Neural cell (in vitro differentiated cells): Measurements from ENCODE around the gene RABGAP1L. TPM values are rescaled to one million over a fixed set of nuclear protein-coding genes. Genes with fewer than 3 reads are reported as not detected.

Source experiments
- H2AFZ ChIP-seq: fragments of 200-600, 300-800 bp; sonication (generic), shearing (Covaris generic); 2 replicates; pipeline ENCODE4 v1.6.0; 2014; ENCODE audit warnings: low read depth, mild to moderate bottlenecking, antibody characterized with exemption, low read length, moderate library complexity
- H3F3A ChIP-seq: fragments of 200-600 bp; shearing (Covaris generic); 2 replicates; pipeline ENCODE4 v1.6.1; 2016; ENCODE audit warnings: mild to moderate bottlenecking, moderate library complexity, mixed read lengths, antibody characterized with exemption, low read length; ENCODE audit not compliant: insufficient read depth, poor library complexity, severe bottlenecking
- H3K27ac ChIP-seq: fragments of 200-600, 300-800 bp; sonication (generic), shearing (Covaris generic); 2 replicates; pipeline ENCODE4 v1.5.1; 2014; ENCODE audit warnings: mild to moderate bottlenecking, low read length, moderate library complexity
- H3K27me3 ChIP-seq: fragments of 300-800, 200-600 bp; sonication (generic), shearing (Covaris generic); 2 replicates; pipeline ENCODE4 v1.6.0; 2014; ENCODE audit warnings: mild to moderate bottlenecking, low read depth, low read length, moderate library complexity; ENCODE audit not compliant: insufficient read depth
- H3K36me3 ChIP-seq: fragments of 300-800, 200-600 bp; sonication (generic), shearing (Covaris generic); 2 replicates; pipeline ENCODE4 v1.5.1; 2014; ENCODE audit warnings: mild to moderate bottlenecking, antibody characterized with exemption, low read length, moderate library complexity; ENCODE audit not compliant: insufficient read depth
- H3K4me2 ChIP-seq: fragments of 300-800, 200-600 bp; sonication (generic), shearing (Covaris generic); 2 replicates; pipeline ENCODE4 v1.6.0; 2014; ENCODE audit warnings: mild to moderate bottlenecking, low read length
- H3K4me3 ChIP-seq: fragments of 300-800, 200-600 bp; sonication (generic), shearing (Covaris generic); 2 replicates; pipeline ENCODE4 v1.5.1; 2014; ENCODE audit warnings: mild to moderate bottlenecking, low read length, moderate library complexity
- H3K79me2 ChIP-seq: fragments of 200-600 bp; shearing (Covaris generic); replicated peaks from 2 replicates; pipeline ENCODE4 v1.6.0; 2014; ENCODE audit warnings: mild to moderate bottlenecking, low read length, moderate library complexity; ENCODE audit not compliant: insufficient read depth
- H3K9ac ChIP-seq: fragments of 300-800, 200-600 bp; sonication (generic), shearing (Covaris generic); 2 replicates; pipeline ENCODE4 v1.6.1; 2016; ENCODE audit warnings: mild to moderate bottlenecking, low read length, mixed read lengths
- H3K9me2 ChIP-seq: fragments of 200-600 bp; shearing (Covaris generic); 2 replicates; pipeline ENCODE4 v1.6.1; 2016; ENCODE audit warnings: mild to moderate bottlenecking, low read length, mixed read lengths; ENCODE audit not compliant: insufficient read depth
- H3K9me3 ChIP-seq: fragments of 200-600, 300-800 bp; sonication (generic), shearing (Covaris generic); 2 replicates; pipeline ENCODE4 v1.6.1; 2016; ENCODE audit warnings: mild to moderate bottlenecking, mixed run types, low read length, moderate library complexity, mixed read lengths
- H4K20me1 ChIP-seq: fragments of 200-600 bp; shearing (Covaris generic); 2 replicates; pipeline ENCODE4 v1.6.1; 2016; ENCODE audit warnings: mild to moderate bottlenecking, mixed run types; ENCODE audit not compliant: insufficient read depth
- EP300 ChIP-seq: fragments of 450-650 bp; conservative IDR thresholded peaks from 2 replicates; pipeline ENCODE4 v1.6.1; 2014; ENCODE audit warnings: antibody characterized with exemption, mild to moderate bottlenecking, moderate library complexity; ENCODE audit not compliant: poor library complexity, severe bottlenecking
- EZH2 ChIP-seq: fragments of 200-600, 300-800 bp; shearing (Covaris generic), sonication (generic); IDR thresholded peaks from 2 replicates; pipeline ENCODE4 v1.6.1; 2014; ENCODE audit warnings: antibody characterized with exemption, low read length, borderline replicate concordance, mild to moderate bottlenecking; ENCODE audit not compliant: insufficient read depth, poor library complexity, severe bottlenecking
- MXI1 ChIP-seq: fragments of 450-650 bp; conservative IDR thresholded peaks from 2 replicates; pipeline ENCODE4 v1.6.1; 2014; ENCODE audit warnings: antibody characterized with exemption, mild to moderate bottlenecking; ENCODE audit not compliant: poor library complexity, severe bottlenecking
- POLR2AphosphoS5 ChIP-seq: IDR thresholded peaks from 2 replicates; pipeline ENCODE4 v1.6.1; 2012
- RAD21 ChIP-seq: fragments of 450-650 bp; conservative IDR thresholded peaks from 2 replicates; pipeline ENCODE4 v1.6.1; 2014; ENCODE audit warnings: antibody characterized with exemption, mild to moderate bottlenecking, moderate library complexity
- SMC3 ChIP-seq: fragments of 450-650 bp; conservative IDR thresholded peaks from 2 replicates; pipeline ENCODE4 v1.6.1; 2014; ENCODE audit warnings: antibody characterized with exemption, mild to moderate bottlenecking, moderate library complexity; ENCODE audit not compliant: poor library complexity
- TAF1 ChIP-seq: IDR thresholded peaks from 2 replicates; pipeline ENCODE4 v1.6.1; 2012; ENCODE audit warnings: low read depth
- polyA plus RNA-seq: library from polyadenylated mRNA; depleted of rRNA; stranded (reverse); fragments of >200 nt; gene quantifications from 2 replicates; pipeline ENCODE4 v1.2.3, GENCODE V29; 2014
- TF ChIP-seq, protein P1 (sequence below): fragments of 450-650 bp; IDR thresholded peaks from 2 replicates; pipeline ENCODE4 v1.5.1; 2014; ENCODE audit warnings: antibody characterized with exemption, mild to moderate bottlenecking, moderate library complexity; ENCODE audit not compliant: poor library complexity, severe bottlenecking
- TF ChIP-seq, protein P2 (sequence below): IDR thresholded peaks from 2 replicates; pipeline ENCODE4 v1.6.1; 2012; ENCODE audit warnings: borderline replicate concordance

The RABGAP1L gene
- polyA plus RNA-seq, 1 donor from 2014 or later: 32.2 TPM

DNA sequence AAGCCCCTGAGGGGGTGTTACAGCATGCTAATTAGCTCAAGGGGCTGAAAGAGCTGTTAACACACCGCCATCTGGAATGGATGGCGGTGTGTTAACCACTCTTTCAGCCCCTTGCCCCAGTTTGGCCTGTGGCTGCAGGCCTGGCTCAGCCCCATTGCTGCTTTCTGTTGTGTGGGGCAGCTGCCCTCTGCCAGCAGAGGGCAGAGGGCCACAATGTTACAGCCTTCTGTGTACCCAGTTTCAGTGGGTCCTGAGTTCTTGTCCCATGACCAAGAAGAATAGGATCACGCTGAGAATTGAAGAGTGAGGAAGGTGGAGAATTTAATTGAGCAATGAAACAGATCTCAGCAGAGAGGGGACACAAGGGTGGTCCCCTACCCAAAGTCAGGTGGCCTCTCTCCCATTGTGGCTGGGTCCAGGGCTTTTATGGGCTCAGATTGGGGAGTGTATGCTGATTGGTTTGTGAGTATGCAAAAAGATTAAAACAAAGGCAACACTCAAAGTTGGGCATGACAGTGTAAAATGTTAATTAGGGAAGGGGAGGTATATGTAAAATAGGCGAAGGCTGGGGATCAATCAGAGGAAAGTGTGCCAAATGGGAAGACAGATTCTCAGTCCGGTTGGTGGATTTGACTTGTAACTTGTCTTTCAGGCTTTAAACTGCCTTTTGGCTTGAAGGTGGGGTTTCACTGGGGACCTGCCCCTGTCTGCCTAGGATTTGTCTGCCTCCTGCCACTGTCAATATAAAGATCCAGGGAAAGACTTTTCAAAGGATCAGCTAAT is 142.2 kb downstream of the RABGAP1L start:
- no peak overlapping the region for H3K4me3 ChIP-seq
- H3K27ac ChIP-seq: no peak overlapping the region
- H3K36me3 ChIP-seq: no peaks in the 10 kb centered on the region
- H3K79me2 ChIP-seq: no peaks in the 10 kb centered on the region
- H3K9me2 ChIP-seq: no peaks in the 10 kb centered on the region
- H3K9me3 ChIP-seq: no peaks in the 10 kb centered on the region
- no peak overlapping the region for H3K9ac ChIP-seq
- H3F3A ChIP-seq: no peaks in the 10 kb centered on the region
- no peak overlapping the region for H3K4me2 ChIP-seq
- no peak for TF ChIP-seq EZH2
- TF ChIP-seq, protein P1, sequence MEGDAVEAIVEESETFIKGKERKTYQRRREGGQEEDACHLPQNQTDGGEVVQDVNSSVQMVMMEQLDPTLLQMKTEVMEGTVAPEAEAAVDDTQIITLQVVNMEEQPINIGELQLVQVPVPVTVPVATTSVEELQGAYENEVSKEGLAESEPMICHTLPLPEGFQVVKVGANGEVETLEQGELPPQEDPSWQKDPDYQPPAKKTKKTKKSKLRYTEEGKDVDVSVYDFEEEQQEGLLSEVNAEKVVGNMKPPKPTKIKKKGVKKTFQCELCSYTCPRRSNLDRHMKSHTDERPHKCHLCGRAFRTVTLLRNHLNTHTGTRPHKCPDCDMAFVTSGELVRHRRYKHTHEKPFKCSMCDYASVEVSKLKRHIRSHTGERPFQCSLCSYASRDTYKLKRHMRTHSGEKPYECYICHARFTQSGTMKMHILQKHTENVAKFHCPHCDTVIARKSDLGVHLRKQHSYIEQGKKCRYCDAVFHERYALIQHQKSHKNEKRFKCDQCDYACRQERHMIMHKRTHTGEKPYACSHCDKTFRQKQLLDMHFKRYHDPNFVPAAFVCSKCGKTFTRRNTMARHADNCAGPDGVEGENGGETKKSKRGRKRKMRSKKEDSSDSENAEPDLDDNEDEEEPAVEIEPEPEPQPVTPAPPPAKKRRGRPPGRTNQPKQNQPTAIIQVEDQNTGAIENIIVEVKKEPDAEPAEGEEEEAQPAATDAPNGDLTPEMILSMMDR: no peak
- TF ChIP-seq POLR2AphosphoS5: no peak
- no peak for TF ChIP-seq TAF1
- TF ChIP-seq, protein P2, sequence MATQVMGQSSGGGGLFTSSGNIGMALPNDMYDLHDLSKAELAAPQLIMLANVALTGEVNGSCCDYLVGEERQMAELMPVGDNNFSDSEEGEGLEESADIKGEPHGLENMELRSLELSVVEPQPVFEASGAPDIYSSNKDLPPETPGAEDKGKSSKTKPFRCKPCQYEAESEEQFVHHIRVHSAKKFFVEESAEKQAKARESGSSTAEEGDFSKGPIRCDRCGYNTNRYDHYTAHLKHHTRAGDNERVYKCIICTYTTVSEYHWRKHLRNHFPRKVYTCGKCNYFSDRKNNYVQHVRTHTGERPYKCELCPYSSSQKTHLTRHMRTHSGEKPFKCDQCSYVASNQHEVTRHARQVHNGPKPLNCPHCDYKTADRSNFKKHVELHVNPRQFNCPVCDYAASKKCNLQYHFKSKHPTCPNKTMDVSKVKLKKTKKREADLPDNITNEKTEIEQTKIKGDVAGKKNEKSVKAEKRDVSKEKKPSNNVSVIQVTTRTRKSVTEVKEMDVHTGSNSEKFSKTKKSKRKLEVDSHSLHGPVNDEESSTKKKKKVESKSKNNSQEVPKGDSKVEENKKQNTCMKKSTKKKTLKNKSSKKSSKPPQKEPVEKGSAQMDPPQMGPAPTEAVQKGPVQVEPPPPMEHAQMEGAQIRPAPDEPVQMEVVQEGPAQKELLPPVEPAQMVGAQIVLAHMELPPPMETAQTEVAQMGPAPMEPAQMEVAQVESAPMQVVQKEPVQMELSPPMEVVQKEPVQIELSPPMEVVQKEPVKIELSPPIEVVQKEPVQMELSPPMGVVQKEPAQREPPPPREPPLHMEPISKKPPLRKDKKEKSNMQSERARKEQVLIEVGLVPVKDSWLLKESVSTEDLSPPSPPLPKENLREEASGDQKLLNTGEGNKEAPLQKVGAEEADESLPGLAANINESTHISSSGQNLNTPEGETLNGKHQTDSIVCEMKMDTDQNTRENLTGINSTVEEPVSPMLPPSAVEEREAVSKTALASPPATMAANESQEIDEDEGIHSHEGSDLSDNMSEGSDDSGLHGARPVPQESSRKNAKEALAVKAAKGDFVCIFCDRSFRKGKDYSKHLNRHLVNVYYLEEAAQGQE: no peak
- no peak for TF ChIP-seq SMC3
- TF ChIP-seq EP300: no peak
- no peak for TF ChIP-seq RAD21
- TF ChIP-seq MXI1: no peak
- H3K27me3 ChIP-seq: no peaks in the 10 kb centered on the region
- peaks cover 4% of the 10 kb centered on the region for H4K20me1 ChIP-seq
- H2AFZ ChIP-seq: no peak overlapping the region

DNA sequence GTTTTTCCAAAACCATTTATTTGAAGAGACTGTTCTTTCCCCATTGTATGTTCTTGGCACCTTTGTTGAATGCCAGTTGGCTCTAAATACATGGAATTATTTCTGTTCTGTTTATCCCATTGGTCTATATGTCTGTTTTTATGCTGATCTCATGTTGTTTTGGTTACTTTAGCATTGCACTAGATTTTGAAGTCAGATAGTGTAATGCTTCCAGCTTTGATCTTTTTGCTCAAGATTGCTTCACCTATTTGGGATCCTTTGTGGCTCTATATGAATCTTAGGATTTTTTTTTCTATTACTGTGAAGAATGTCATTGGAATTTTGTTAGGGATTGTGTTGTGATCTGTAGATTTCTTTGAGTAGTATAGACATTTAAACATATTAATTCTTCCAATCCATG is 149.3 kb downstream of the RABGAP1L start:
- H3K27ac ChIP-seq: no peak overlapping the region
- H4K20me1 ChIP-seq: no peaks in the 10 kb centered on the region
- no peak overlapping the region for H3K4me2 ChIP-seq
- H2AFZ ChIP-seq: no peak overlapping the region
- H3K4me3 ChIP-seq: no peak overlapping the region
- no peaks in the 10 kb centered on the region for H3K79me2 ChIP-seq
- TF ChIP-seq MXI1 (no peak), RAD21 (no peak), EZH2 (no peak), POLR2AphosphoS5 (no peak), EP300 (no peak), SMC3 (no peak), TAF1 (no peak)
- TF ChIP-seq, protein P2: no peak
- TF ChIP-seq, protein P1: no peak
- no peaks in the 10 kb centered on the region for H3K9me2 ChIP-seq
- H3F3A ChIP-seq: no peaks in the 10 kb centered on the region
- no peaks in the 10 kb centered on the region for H3K36me3 ChIP-seq
- H3K9me3 ChIP-seq: no peaks in the 10 kb centered on the region
- H3K27me3 ChIP-seq: no peaks in the 10 kb centered on the region
- H3K9ac ChIP-seq: no peak overlapping the region
